NCI-H526 treated with DMSO at 0.1 percent for 48 hours (cell line): Measurements from ENCODE around the gene BRINP2.

Source experiments
- DNase-seq: peaks from one replicate; lab custom pipeline; 2025; lab: John Stamatoyannopoulos, UW

Gene BRINP2

DNA sequence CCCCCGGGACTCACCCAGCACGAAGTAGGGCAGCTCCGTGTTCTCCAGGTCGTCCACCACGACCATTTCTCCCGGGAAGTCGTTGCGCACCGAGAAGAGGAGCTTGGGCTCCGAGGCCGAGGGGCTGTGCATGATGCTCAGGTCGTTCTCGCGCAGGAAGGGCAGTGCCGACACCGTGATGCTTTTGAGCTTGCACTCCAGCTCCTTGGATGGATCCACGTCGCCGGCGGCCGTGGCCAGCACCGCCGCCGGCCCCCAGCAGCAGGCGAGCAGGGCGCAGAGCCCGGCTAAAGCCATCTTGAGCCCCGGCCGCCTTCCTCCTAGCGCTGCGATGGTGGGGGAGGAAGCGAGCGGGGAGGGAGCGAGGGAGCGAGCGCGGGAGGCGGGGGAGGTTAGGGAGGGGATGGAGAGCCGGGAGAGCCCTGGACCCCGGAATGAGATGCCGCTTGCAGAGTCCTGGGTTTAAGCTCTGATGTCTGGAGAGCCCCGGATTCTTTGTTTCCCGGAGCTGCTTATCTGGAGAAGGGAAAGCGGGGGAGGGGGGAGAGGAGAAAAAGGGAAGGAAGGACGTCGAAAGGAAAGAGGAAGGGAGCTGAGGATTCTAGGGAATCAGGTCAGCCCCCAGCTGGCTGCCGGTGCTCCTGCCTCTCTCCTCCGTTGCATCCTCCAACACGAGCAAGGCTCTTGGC, 6.2 kb upstream of the BRINP2 start, which contains the start of gene ASTN1:
Gene ASTN1 (minus strand): TSS at position 333 of the 689 bp plus-strand sequence. CDS start 36 bp downstream, at position 297.
- peak; percentile 48 for DNase-seq

- no peak for DNase-seq
Measured at GRCh38 chr1:177165069-177165439, 5.7 kb upstream of the BRINP2 start.

- DNase-seq = no peak
Measured at GRCh38 chr1:177171536-177172123, 872 bp downstream of the BRINP2 start.

GRCh38 chr1:177172272-177172671, 1.5 kb downstream of the BRINP2 start:
- no peak for DNase-seq

- no peak for DNase-seq
Measured at GRCh38 chr1:177172866-177173265, 2.1 kb downstream of the BRINP2 start.

- no peak for DNase-seq
Measured at GRCh38 chr1:177173976-177174375, 3.2 kb downstream of the BRINP2 start.

- DNase-seq = no peak
Measured at GRCh38 chr1:177174921-177175634, 4.3 kb downstream of the BRINP2 start.

- DNase-seq = no peak
Measured at GRCh38 chr1:177181280-177181630, 10.5 kb downstream of the BRINP2 start.

DNA sequence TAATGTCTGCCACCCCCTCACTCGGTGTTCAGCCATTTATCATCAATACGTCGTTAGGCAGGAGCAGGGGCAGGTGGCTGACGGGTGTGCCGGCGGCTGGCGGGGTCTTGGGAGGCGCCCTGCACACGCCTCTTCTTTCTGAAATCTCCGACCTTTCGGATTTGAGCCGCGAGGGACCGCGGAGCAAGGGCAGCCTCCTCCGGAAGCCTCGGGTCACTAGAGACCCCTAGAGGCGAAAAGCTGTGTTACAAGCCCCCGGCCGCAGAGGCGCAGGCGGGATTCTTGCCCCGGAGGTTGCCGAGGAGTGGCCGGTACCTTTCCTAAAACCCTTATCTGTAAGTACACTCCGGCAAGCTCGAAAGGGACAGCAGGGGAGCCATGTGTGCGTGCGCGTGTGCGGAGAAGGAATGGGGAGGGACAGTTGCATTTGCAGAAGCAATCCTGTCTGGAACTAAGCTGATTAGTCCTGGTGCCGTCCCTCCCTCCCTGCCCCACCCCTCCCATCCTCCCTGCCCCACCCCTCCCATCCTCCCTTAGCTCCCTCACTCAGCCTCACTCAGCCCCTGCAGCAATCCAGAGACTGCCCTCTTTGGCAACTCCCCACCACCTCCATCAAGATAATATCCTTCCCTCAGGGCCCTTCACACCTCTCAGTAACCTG, 11.0 kb downstream of the BRINP2 start:
- peak; percentile 85 for DNase-seq

DNA sequence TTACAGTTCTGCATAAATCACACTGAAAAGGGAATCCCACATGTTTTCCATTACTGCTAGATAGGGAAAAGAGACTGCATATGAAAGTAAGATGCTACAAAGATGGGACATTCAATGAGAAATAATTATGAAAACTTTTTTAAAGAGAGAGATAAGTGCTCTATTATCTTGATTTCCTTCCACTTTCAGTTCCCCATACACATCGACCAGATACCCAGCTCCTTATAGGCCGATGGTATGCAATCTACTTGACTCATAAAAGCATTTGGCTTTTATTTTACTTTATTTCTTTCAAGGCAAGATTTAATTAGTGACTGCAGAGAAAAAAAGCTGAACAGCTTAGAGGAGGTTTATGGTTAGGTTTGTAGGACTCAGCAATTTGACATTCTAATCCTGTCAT, 13.1 kb downstream of the BRINP2 start:
- no peak for DNase-seq

DNA sequence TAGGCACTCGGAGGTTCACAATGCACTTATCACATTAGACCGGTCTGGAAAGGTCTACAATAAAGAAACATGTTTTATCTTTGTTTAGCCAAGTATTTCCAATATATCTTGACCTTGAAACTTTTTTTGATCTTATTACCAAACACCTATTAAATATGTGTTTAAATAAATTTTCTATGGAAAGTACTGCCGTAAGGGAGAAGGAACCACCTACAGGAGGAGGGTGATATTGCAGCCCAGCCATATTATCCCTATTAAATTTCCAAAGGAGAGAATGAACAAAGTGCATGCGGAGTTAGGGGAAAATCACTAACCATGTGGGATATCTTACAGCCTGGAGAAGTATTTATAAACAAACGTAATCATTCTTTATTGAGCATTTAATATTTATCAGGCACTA, 14.5 kb downstream of the BRINP2 start:
- no peak for DNase-seq

- no peak for DNase-seq
Measured at GRCh38 chr1:177186639-177187038, 15.9 kb downstream of the BRINP2 start.

- DNase-seq = no peak
Measured at GRCh38 chr1:177190308-177190970, 19.7 kb downstream of the BRINP2 start.

- DNase-seq = no peak
Measured at GRCh38 chr1:177198243-177198642, 27.5 kb downstream of the BRINP2 start.

- no peak for DNase-seq
Measured at GRCh38 chr1:177200290-177200689, 29.5 kb downstream of the BRINP2 start.

DNA sequence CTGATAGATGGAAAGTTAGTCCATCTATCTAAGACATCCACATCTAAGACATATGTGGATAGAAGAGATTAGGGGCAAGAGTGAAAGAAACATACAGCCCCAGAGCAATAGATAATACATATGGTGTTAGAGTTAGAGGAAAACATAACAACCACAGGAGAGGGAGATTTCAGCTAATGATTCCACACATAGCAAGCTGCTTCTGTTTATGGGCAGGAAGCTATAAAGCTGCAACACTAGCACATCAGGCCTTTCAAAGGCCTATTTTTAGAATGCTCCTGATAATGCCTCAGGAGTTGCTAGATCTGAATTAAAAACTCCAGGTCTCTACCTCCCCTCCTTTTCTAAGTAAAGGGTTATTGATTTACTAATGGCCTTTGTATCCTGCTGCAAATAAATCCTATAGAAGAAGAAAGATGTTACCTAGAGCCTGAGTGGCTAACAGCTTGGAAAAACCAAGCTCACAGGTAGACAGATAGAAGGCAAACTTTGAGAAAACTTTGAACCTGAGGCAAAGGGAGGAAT, 36.1 kb downstream of the BRINP2 start:
- no peak for DNase-seq

GRCh38 chr1:177208920-177209319, 38.2 kb downstream of the BRINP2 start:
- no peak for DNase-seq

DNA sequence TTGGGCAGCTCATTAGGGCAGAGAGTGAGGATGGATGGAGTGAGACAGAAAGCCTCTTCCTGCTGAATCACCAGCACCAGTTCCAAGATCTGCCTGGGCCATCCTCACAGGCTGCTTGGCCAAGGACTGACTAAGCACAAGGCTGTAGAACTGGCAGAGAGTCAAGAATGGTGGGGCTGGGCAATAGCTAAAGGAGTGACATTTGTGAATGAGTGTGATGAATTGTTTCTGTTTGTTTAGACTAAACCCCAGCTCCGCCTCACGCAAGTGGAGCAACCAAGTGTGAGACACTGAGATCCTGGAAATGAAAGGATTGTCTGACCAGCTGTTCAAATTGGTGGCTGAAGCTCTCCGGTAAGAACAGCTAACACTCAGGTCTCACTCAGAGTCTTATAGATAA, 38.6 kb downstream of the BRINP2 start:
- peak; percentile 53 for DNase-seq

DNA sequence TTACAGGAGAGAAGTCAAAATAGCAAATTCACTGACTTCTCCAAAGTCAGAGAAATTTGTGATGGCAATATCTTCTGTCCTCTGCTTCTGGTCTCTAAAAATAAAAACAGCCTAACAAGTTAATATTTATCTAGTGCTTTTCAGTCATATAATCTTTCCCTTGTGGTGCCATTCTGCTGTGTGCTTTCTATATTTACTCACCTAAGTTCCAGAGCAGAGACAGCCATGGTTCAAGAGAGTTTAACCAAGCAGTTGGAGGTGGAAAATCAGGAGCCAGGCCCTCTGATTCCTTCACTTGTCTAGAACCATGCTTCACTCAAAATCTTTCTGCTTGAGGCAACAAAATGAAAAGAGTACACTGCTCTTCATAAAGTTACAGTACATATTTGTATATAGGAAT, 39.3 kb downstream of the BRINP2 start:
- DNase-seq = no peak

- no peak for DNase-seq
Measured at GRCh38 chr1:177211231-177211630, 40.5 kb downstream of the BRINP2 start.

DNA sequence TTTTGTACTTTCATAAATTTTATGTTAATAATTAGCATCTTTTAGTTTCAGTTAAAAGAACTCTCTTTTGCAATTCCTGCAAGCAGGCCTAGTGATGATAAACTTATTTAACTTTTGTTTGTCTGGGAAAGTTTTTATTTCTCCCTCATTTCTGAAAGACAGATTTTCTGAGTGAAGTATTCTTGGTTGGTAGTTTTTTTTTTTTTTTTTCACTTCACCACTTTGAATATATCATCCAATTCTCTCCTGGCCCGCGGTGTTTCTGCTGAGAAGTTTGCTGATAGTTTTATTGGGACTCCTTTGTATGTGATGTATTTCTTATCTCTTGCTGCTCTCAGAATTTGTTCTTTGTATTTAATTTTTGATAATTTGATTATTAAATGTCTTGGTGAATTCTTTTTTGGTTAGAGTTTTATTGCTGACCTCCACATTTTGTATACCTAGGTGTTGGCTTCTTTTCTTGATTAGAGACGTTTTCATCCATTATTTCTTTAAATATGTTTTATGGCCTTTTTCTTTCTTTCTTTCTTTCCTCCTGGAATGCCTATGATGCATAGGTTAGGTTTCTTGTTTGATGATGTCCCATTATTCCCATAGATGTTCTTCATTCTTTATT, 45.9 kb downstream of the BRINP2 start:
- DNase-seq = no peak
